ENCODE results near the gene GALNTL6.

GALNTL6 gene

GRCh38 chr4:172220679-172221078, 407.5 kb downstream of the GALNTL6 start:
- DNase-seq (ENCODE audit: low read depth in 2 of 2), result no peak
- TF ChIP-seq, protein P1, sequence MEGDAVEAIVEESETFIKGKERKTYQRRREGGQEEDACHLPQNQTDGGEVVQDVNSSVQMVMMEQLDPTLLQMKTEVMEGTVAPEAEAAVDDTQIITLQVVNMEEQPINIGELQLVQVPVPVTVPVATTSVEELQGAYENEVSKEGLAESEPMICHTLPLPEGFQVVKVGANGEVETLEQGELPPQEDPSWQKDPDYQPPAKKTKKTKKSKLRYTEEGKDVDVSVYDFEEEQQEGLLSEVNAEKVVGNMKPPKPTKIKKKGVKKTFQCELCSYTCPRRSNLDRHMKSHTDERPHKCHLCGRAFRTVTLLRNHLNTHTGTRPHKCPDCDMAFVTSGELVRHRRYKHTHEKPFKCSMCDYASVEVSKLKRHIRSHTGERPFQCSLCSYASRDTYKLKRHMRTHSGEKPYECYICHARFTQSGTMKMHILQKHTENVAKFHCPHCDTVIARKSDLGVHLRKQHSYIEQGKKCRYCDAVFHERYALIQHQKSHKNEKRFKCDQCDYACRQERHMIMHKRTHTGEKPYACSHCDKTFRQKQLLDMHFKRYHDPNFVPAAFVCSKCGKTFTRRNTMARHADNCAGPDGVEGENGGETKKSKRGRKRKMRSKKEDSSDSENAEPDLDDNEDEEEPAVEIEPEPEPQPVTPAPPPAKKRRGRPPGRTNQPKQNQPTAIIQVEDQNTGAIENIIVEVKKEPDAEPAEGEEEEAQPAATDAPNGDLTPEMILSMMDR (IDR thresholded peaks at IDR 0.05; ENCODE audit: low read depth, low read length), result no peak
- no peak overlapping the region for H3K4me3 ChIP-seq (replicated peaks in 1 of 2; ENCODE audit: low read depth in 2 of 2, low read length in 2 of 2)

DNA sequence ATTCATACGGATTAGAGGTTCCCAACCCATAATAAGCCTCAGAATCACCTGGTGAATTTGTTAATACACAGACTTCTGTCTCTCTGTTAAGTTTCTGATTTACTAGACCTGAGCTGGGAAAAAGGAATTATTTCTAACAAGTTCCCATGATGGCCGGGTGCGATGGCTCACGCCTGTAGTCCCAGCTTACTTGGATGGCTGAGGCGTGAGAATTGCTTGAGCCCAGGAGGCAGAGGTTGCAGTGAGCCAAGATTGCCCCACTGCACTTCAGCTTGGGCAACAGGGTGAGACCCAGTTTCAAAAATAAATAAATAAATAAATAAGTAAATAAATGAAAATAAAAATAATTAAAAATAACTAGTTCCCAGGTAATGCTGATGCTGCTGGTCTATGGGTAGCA, 412.3 kb downstream of the GALNTL6 start:
- no peak for DNase-seq (ENCODE audit: low read depth in 2 of 2)
- H3K4me3 ChIP-seq (replicated peaks in 1 of 2; ENCODE audit: low read depth in 2 of 2, low read length in 2 of 2), result no peak overlapping the region
- TF ChIP-seq, protein P1 (IDR thresholded peaks at IDR 0.05; ENCODE audit: low read depth, low read length), result no peak

GRCh38 chr4:172232966-172233365, 419.8 kb downstream of the GALNTL6 start:
- no peak overlapping the region for H3K4me3 ChIP-seq (replicated peaks in 1 of 2; ENCODE audit: low read depth in 2 of 2, low read length in 2 of 2)
- TF ChIP-seq, protein P1 (IDR thresholded peaks at IDR 0.05; ENCODE audit: low read depth, low read length), result no peak
- DNase-seq (ENCODE audit: low read depth in 2 of 2), result no peak

DNA sequence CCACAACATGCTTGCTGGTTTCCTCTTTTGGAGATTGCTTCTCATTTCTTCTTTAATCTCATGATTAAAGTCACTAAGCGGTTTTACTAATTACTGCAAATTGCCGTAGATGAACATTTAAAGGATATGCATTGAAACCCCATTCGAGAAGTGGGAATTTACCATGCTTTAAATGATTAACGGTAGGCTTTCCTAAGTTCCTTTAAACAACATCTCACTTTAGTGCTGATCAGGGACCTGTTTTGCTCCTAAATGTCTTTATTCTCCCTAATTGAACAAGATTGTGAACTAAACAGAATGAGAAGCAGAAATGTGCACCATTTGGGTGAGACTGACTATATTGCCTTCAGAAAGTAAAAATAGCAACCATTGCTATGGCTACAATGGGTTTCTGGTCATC, 430.3 kb downstream of the GALNTL6 start:
- DNase-seq (ENCODE audit: low read depth in 2 of 2), result no peak
- no peak overlapping the region for H3K4me3 ChIP-seq (replicated peaks in 1 of 2; ENCODE audit: low read depth in 2 of 2, low read length in 2 of 2)
- TF ChIP-seq, protein P1 (IDR thresholded peaks at IDR 0.05; ENCODE audit: low read depth, low read length), result no peak

GRCh38 chr4:172245516-172245915, 432.3 kb downstream of the GALNTL6 start:
- TF ChIP-seq, protein P1 (IDR thresholded peaks at IDR 0.05; ENCODE audit: low read depth, low read length), result no peak
- no peak for DNase-seq (ENCODE audit: low read depth in 2 of 2)
- H3K4me3 ChIP-seq (replicated peaks in 1 of 2; ENCODE audit: low read depth in 2 of 2, low read length in 2 of 2), result no peak overlapping the region

- H3K4me3 ChIP-seq (replicated peaks in 1 of 2; ENCODE audit: low read depth in 2 of 2, low read length in 2 of 2), result no peak overlapping the region
- TF ChIP-seq, protein P1 (IDR thresholded peaks at IDR 0.05; ENCODE audit: low read depth, low read length), result no peak
- no peak for DNase-seq (ENCODE audit: low read depth in 2 of 2)
Measured at GRCh38 chr4:172253409-172253808, 440.2 kb downstream of the GALNTL6 start.

DNA sequence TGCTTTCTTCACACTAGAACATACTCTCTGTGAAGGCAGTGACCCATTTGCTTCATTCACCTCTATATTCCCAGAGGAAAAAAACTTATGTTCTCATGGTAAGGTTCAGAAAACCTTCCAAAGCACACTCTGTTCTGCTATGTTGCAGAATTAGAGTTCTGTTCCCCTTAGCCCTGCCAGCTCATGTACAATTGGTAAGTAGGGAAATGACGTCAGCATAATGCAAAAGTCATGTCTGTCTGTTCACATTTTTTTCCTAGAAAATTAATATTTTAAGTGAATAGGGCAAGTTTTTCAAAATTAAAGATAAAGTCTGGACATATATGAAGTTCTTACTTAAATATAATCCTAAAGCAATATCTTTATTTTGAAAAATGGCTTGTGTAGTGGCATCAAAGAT, 443.6 kb downstream of the GALNTL6 start:
- H3K4me3 ChIP-seq (replicated peaks in 1 of 2; ENCODE audit: low read depth in 2 of 2, low read length in 2 of 2), result no peak overlapping the region
- TF ChIP-seq, protein P1 (IDR thresholded peaks at IDR 0.05; ENCODE audit: low read depth, low read length), result no peak
- DNase-seq (ENCODE audit: low read depth in 2 of 2), result no peak

All from cardiac fibroblast (primary cell).